ENCODE measurements around the gene LNX1.

Gene LNX1

GRCh38 chr4:53633608-53634007 lies 42.3 kb upstream of the LNX1 start:
- no peak for DNase-seq (ENCODE audit: extremely low read depth, insufficient read length)
- no peak for TF ChIP-seq CTCF (IDR thresholded peaks at IDR 0.05; ENCODE audit: insufficient read depth, low read length, poor library complexity, severe bottlenecking)
- Histone ChIP-seq H3K36me3 (ENCODE audit: control insufficient read depth, insufficient read depth, low read length) (no peaks in the 10 kb centered on the region), H3K4me3 (replicated peaks; ENCODE audit: low read depth, low read length) (no peak overlapping the region), H3K27me3 (replicated peaks; ENCODE audit: control insufficient read depth, insufficient read depth, low read length) (no peaks in the 10 kb centered on the region; the same call in 1 of the 2 replicates)

- Histone ChIP-seq H3K27me3 (replicated peaks; ENCODE audit: control insufficient read depth, insufficient read depth, low read length) (no peaks in the 10 kb centered on the region; the same call in 1 of the 2 replicates), H3K36me3 (ENCODE audit: control insufficient read depth, insufficient read depth, low read length) (no peaks in the 10 kb centered on the region), H3K4me3 (replicated peaks; ENCODE audit: low read depth, low read length) (no peak overlapping the region)
- TF ChIP-seq CTCF (IDR thresholded peaks at IDR 0.05; ENCODE audit: insufficient read depth, low read length, poor library complexity, severe bottlenecking): no peak
- no peak for DNase-seq (ENCODE audit: extremely low read depth, insufficient read length)
These were observed 38.0 kb upstream of the LNX1 start for GRCh38 chr4:53629296-53629695.

GRCh38 chr4:53626491-53626890 lies 35.2 kb upstream of the LNX1 start:
- Histone ChIP-seq H3K4me3 (replicated peaks; ENCODE audit: low read depth, low read length) (no peak overlapping the region), H3K36me3 (ENCODE audit: control insufficient read depth, insufficient read depth, low read length) (no peaks in the 10 kb centered on the region), H3K27me3 (replicated peaks; ENCODE audit: control insufficient read depth, insufficient read depth, low read length) (no peaks in the 10 kb centered on the region)
- no peak for DNase-seq (ENCODE audit: extremely low read depth, insufficient read length)
- no peak for TF ChIP-seq CTCF (IDR thresholded peaks at IDR 0.05; ENCODE audit: insufficient read depth, low read length, poor library complexity, severe bottlenecking)

- no peaks in the 10 kb centered on the region for H3K27me3 ChIP-seq (replicated peaks; ENCODE audit: control insufficient read depth, insufficient read depth, low read length)
- H3K36me3 ChIP-seq (ENCODE audit: control insufficient read depth, insufficient read depth, low read length): no peaks in the 10 kb centered on the region
- H3K4me3 ChIP-seq (replicated peaks; ENCODE audit: low read depth, low read length): no peak overlapping the region
- DNase-seq (ENCODE audit: extremely low read depth, insufficient read length): no peak
- no peak for TF ChIP-seq CTCF (IDR thresholded peaks at IDR 0.05; ENCODE audit: insufficient read depth, low read length, poor library complexity, severe bottlenecking)
These were observed 34.6 kb upstream of the LNX1 start for GRCh38 chr4:53625888-53626287.

GRCh38 chr4:53622739-53623151 lies 31.5 kb upstream of the LNX1 start:
- H3K4me3 ChIP-seq (replicated peaks; ENCODE audit: low read depth, low read length): no peak overlapping the region
- no peak for TF ChIP-seq CTCF (IDR thresholded peaks at IDR 0.05; ENCODE audit: insufficient read depth, low read length, poor library complexity, severe bottlenecking)
- H3K27me3 ChIP-seq (replicated peaks; ENCODE audit: control insufficient read depth, insufficient read depth, low read length): no peaks in the 10 kb centered on the region
- DNase-seq (ENCODE audit: extremely low read depth, insufficient read length): no peak
- H3K36me3 ChIP-seq (ENCODE audit: control insufficient read depth, insufficient read depth, low read length): no peaks in the 10 kb centered on the region

- no peak for DNase-seq (ENCODE audit: extremely low read depth, insufficient read length)
- H3K36me3 ChIP-seq (ENCODE audit: control insufficient read depth, insufficient read depth, low read length): no peaks in the 10 kb centered on the region
- no peak for TF ChIP-seq CTCF (IDR thresholded peaks at IDR 0.05; ENCODE audit: insufficient read depth, low read length, poor library complexity, severe bottlenecking)
- no peak overlapping the region for H3K4me3 ChIP-seq (replicated peaks; ENCODE audit: low read depth, low read length)
- H3K27me3 ChIP-seq (replicated peaks; ENCODE audit: control insufficient read depth, insufficient read depth, low read length): no peaks in the 10 kb centered on the region
These were observed 29.7 kb upstream of the LNX1 start for GRCh38 chr4:53620956-53621355.
